H1 (cell line): Measurements from ENCODE around the gene RMDN2. TPM values are rescaled to one million over a fixed set of nuclear protein-coding genes. Genes with fewer than 3 reads are reported as not detected.

Source experiments
- CTCF ChIA-PET: fragments of 300-600 bp; sonication (Branson Sonifier 250); formaldehyde crosslinking; loops from one replicate; lab custom pipeline; 2021; ENCODE audit not compliant: partially characterized antibody; lab: Charles Lee
- POLR2A ChIA-PET: fragments of 300-600 bp; sonication (Branson Sonifier 250); formaldehyde crosslinking; loops from one replicate; lab custom pipeline; 2021; ENCODE audit warnings: inconsistent platforms; ENCODE audit not compliant: partially characterized antibody; lab: Charles Lee
- DNase-seq, 2 experiments: peaks; one replicate each; pipeline versions ENCODE4 v3.0.0 to v3.0.0-alpha.2; 2010 to 2022; ENCODE audit warnings: low spot score in 2 of 2, low read depth in 1 of 2, mixed read lengths in 1 of 2
- FAIRE-seq: peaks from 2 replicates; lab custom pipeline; 2011; peaks lifted over from hg19 to GRCh38; lab: Jason Lieb, UNC
- H2AFZ ChIP-seq: 2 replicates; pipeline ENCODE4 v1.8.1; 2012; ENCODE audit warnings: low read length, inconsistent platforms
- H2AK5ac ChIP-seq: 2 replicates; pipeline ENCODE4 v1.6.1; 2013; ENCODE audit warnings: low read depth, low read length
- H2BK120ac ChIP-seq: replicated peaks from 2 replicates; pipeline ENCODE3; 2013; ENCODE audit warnings: low read depth, low read length, inconsistent platforms
- H2BK12ac ChIP-seq: 2 replicates; pipeline ENCODE4 v1.6.1; 2013; ENCODE audit warnings: low read depth, low read length
- H2BK15ac ChIP-seq: 2 replicates; pipeline ENCODE4 v1.6.1; 2013; ENCODE audit warnings: low read length
- H2BK20ac ChIP-seq: 2 replicates; pipeline ENCODE4 v1.6.1; 2013; ENCODE audit warnings: low read length
- H2BK5ac ChIP-seq: 2 replicates; pipeline ENCODE4 v1.6.1; 2013; ENCODE audit warnings: low read depth, low read length
- H3K14ac ChIP-seq: 2 replicates; pipeline ENCODE4 v1.6.1; 2013; ENCODE audit warnings: inconsistent platforms; ENCODE audit not compliant: insufficient read length
- H3K18ac ChIP-seq: 2 replicates; pipeline ENCODE4 v1.6.1; 2013; ENCODE audit warnings: low read length; ENCODE audit errors: extremely low read depth
- H3K23ac ChIP-seq: 2 replicates; pipeline ENCODE4 v1.6.1; 2013; ENCODE audit warnings: inconsistent platforms; ENCODE audit not compliant: insufficient read length
- H3K23me2 ChIP-seq: 2 replicates; pipeline ENCODE4 v1.6.1; 2013; ENCODE audit warnings: low read depth, low read length
- H3K27ac ChIP-seq: 2 replicates; pipeline ENCODE4 v1.6.1; 2011; ENCODE audit warnings: low read depth, low read length, inconsistent platforms
- H3K27me3 ChIP-seq, 4 experiments: replicated peaks in 1 of 4; 1 replicate in 1 of 4; 2 replicates in 3 of 4; pipeline versions ENCODE4 v1.6.1 to v1.8.1; 2011 to 2013; ENCODE audit warnings: low read length in 3 of 4, mild to moderate bottlenecking in 3 of 4, inconsistent platforms in 2 of 4, mixed read lengths in 2 of 4, moderate library complexity in 1 of 4; ENCODE audit not compliant: control insufficient read depth in 3 of 4, insufficient read depth in 3 of 4; ENCODE audit errors: extremely low read depth in 1 of 4
- H3K36me3 ChIP-seq, 4 experiments: 2 replicates each; pipeline versions ENCODE4 v1.6.1 to v1.8.1; 2011 to 2013; ENCODE audit warnings: mild to moderate bottlenecking in 4 of 4, low read length in 3 of 4, moderate library complexity in 2 of 4, control low read depth in 1 of 4, inconsistent platforms in 1 of 4; ENCODE audit not compliant: insufficient read depth in 4 of 4, control insufficient read depth in 2 of 4
- H3K4ac ChIP-seq: replicated peaks from 2 replicates; pipeline ENCODE3; 2013; ENCODE audit warnings: low read length, low read depth, mixed read lengths, inconsistent platforms; ENCODE audit not compliant: insufficient read length
- H3K4me1 ChIP-seq, 4 experiments: replicated peaks in 1 of 4; 1 replicate in 1 of 4; 2 replicates in 3 of 4; pipeline versions ENCODE4 v1.6.1 to v1.8.1; 2011 to 2013; ENCODE audit warnings: low read length in 3 of 4, inconsistent platforms in 2 of 4, mixed read lengths in 1 of 4; ENCODE audit not compliant: insufficient read depth in 4 of 4, control insufficient read depth in 3 of 4
- H3K4me2 ChIP-seq, 2 experiments: 2 replicates each; pipeline versions ENCODE4 v1.6.1 to v1.8.1; 2011 to 2013; ENCODE audit warnings: low read depth in 2 of 2, low read length in 2 of 2, control low read depth in 1 of 2, inconsistent platforms in 1 of 2, mild to moderate bottlenecking in 1 of 2; ENCODE audit not compliant: insufficient read depth in 1 of 2
- H3K4me3 ChIP-seq, 4 experiments: fragments of 200-600, 300-600 bp in 1 of 4; sonication (generic), shearing (Covaris generic), sonication (Bioruptor Twin) in 1 of 4; 2 replicates each; pipeline versions ENCODE4 v1.5.1 to v1.8.1; 2011 to 2016; ENCODE audit warnings: low read length in 4 of 4, low read depth in 3 of 4, control low read depth in 2 of 4, inconsistent platforms in 2 of 4, mild to moderate bottlenecking in 2 of 4, mixed read lengths in 1 of 4, moderate library complexity in 1 of 4; ENCODE audit not compliant: insufficient read depth in 2 of 4; ENCODE audit errors: extremely low read depth in 1 of 4
- H3K56ac ChIP-seq: replicated peaks from 2 replicates; pipeline ENCODE3; 2013; ENCODE audit warnings: low read depth, mild to moderate bottlenecking, mixed read lengths, low read length, inconsistent platforms; ENCODE audit not compliant: insufficient read length
- H3K79me1 ChIP-seq: 2 replicates; pipeline ENCODE4 v1.6.1; 2013; ENCODE audit warnings: low read depth, low read length, control low read depth
- H3K79me2 ChIP-seq, 2 experiments: 2 replicates each; pipeline versions ENCODE4 v1.6.1 to v1.8.1; 2012 to 2013; ENCODE audit warnings: low read length in 2 of 2, mild to moderate bottlenecking in 2 of 2, inconsistent platforms in 1 of 2; ENCODE audit not compliant: insufficient read depth in 2 of 2, control insufficient read depth in 1 of 2
- H3K9ac ChIP-seq, 4 experiments: replicated peaks in 1 of 4; 1 replicate in 1 of 4; 2 replicates in 3 of 4; pipeline versions ENCODE4 v1.6.1 to v1.8.1; 2011 to 2013; ENCODE audit warnings: low read depth in 3 of 4, low read length in 3 of 4, control low read depth in 2 of 4, mild to moderate bottlenecking in 2 of 4, moderate library complexity in 2 of 4, inconsistent platforms in 1 of 4; ENCODE audit errors: extremely low read depth in 1 of 4
- H3K9me3 ChIP-seq, 2 experiments: 2 replicates each; pipeline versions ENCODE4 v1.6.1 to v1.8.1; 2012 to 2013; ENCODE audit warnings: mild to moderate bottlenecking in 2 of 2, moderate library complexity in 2 of 2, control low read depth in 1 of 2, inconsistent platforms in 1 of 2, low read depth in 1 of 2, low read length in 1 of 2, mixed read lengths in 1 of 2; ENCODE audit not compliant: insufficient read depth in 2 of 2
- H4K20me1 ChIP-seq, 2 experiments: replicated peaks in 1 of 2; 2 replicates each; pipeline versions ENCODE3 to v1.8.1; 2011 to 2013; ENCODE audit warnings: inconsistent platforms in 2 of 2, low read length in 2 of 2, mild to moderate bottlenecking in 1 of 2; ENCODE audit not compliant: insufficient read depth in 2 of 2, control insufficient read depth in 1 of 2
- H4K5ac ChIP-seq: 2 replicates; pipeline ENCODE4 v1.6.1; 2013; ENCODE audit warnings: low read length, low read depth, mixed read lengths, inconsistent platforms; ENCODE audit not compliant: insufficient read length
- H4K8ac ChIP-seq: 2 replicates; pipeline ENCODE4 v1.8.0; 2013; ENCODE audit warnings: mild to moderate bottlenecking, moderate library complexity, low read length, inconsistent platforms; ENCODE audit not compliant: insufficient read depth; ENCODE audit errors: extremely low read depth
- H4K91ac ChIP-seq: replicated peaks from 2 replicates; pipeline ENCODE3; 2013; ENCODE audit warnings: low read length, mixed read lengths, inconsistent platforms; ENCODE audit not compliant: insufficient read length
- ATF2 ChIP-seq: IDR thresholded peaks from 2 replicates; pipeline ENCODE4 v1.6.1; 2012; ENCODE audit warnings: low read length, inconsistent platforms
- BACH1 ChIP-seq: IDR thresholded peaks from 2 replicates; pipeline ENCODE4 v1.6.1; 2012; ENCODE audit warnings: low read length, improper control_type of control experiment
- CREB1 ChIP-seq: IDR thresholded peaks from 2 replicates; pipeline ENCODE4 v1.6.1; 2012; ENCODE audit warnings: inconsistent platforms
- HDAC6 ChIP-seq: IDR thresholded peaks from one replicate; pipeline ENCODE4 v1.7.1; 2012; ENCODE audit warnings: low read depth, mild to moderate bottlenecking, inconsistent platforms, low read length, moderate library complexity
- MAFK ChIP-seq: IDR thresholded peaks from 2 replicates; pipeline ENCODE4 v1.6.1; 2012; ENCODE audit warnings: low read depth, mild to moderate bottlenecking, improper control_type of control experiment, low read length
- MAX ChIP-seq: IDR thresholded peaks from 2 replicates; pipeline ENCODE4 v1.6.1; 2012; ENCODE audit warnings: inconsistent platforms
- NANOG ChIP-seq: IDR thresholded peaks from 2 replicates; pipeline ENCODE4 v1.6.1; 2011; ENCODE audit warnings: low read length, low read depth, mild to moderate bottlenecking, inconsistent platforms; ENCODE audit not compliant: insufficient read depth, poor library complexity, severe bottlenecking
- NRF1 ChIP-seq: IDR thresholded peaks from 2 replicates; pipeline ENCODE4 v1.6.1; 2011; ENCODE audit warnings: mild to moderate bottlenecking, low read depth, low read length, improper control_type of control experiment
- RFX5 ChIP-seq: IDR thresholded peaks from 2 replicates; pipeline ENCODE4 v1.6.1; 2011; ENCODE audit warnings: low read depth, low read length, improper control_type of control experiment, borderline replicate concordance
- SUZ12 ChIP-seq: fragments of 200-600 bp; sonication (generic); IDR thresholded peaks from 2 replicates; pipeline ENCODE4 v1.6.1; 2012; ENCODE audit warnings: mild to moderate bottlenecking, inconsistent platforms, low read length, moderate library complexity, mixed read lengths
- TBP ChIP-seq: IDR thresholded peaks from 2 replicates; pipeline ENCODE4 v1.6.1; 2011; ENCODE audit warnings: low read depth, low read length, improper control_type of control experiment
- YY1 ChIP-seq: IDR thresholded peaks from 2 replicates; pipeline ENCODE4 v1.6.1; 2011; ENCODE audit warnings: low read depth, mild to moderate bottlenecking, low read length
- WGBS, 2 experiments: shearing (Covaris generic) in 1 of 2; methylation state at CpG; one replicate each; pipeline versions ENCODE4 v1.1.6 to v1.1.7; 2013 to 2015; ENCODE audit warnings: low lambda C conversion rate in 2 of 2, mixed read lengths in 2 of 2, inconsistent platforms in 1 of 2, low coverage in 1 of 2, missing lambda C conversion rate in 1 of 2; ENCODE audit not compliant: insufficient replicate concordance in 2 of 2, insufficient coverage in 1 of 2, insufficient read length in 1 of 2; ENCODE audit errors: extremely low coverage in 1 of 2, missing lambda C conversion rate in 1 of 2; 5-methylcytosine and 5-hydroxymethylcytosine counted together
- polyA plus RNA-seq, 7 experiments: library from polyadenylated mRNA; depleted of rRNA in 3 of 7; stranded (reverse) in 5 of 7; unstranded in 2 of 7; fragments of >200 nt in 5 of 7; fragments of 200-250 nt in 2 of 7; gene quantifications; 1 replicate in 5 of 7; 2 replicates in 1 of 7; 4 replicates in 1 of 7; pipeline versions ENCODE4 v1.2.1 to v1.2.3, GENCODE V29; 2011 to 2013; ENCODE audit warnings: missing spikeins in 2 of 7, mixed read lengths in 2 of 7
- total RNA-seq: library from RNA; stranded (reverse); fragmentation: NEBNext Ultra II Directional; extraction: Animal tissue kit (Norgen Biotek cat#: 25700); gene quantifications from 2 replicates; pipeline ENCODE4 v1.2.1, GENCODE V29; 2021

Gene RMDN2
- total and polyA plus RNA-seq, 2 of the 8 experiments (the other 6 are each of a cell fraction or from before 2014, with no cell fraction given) = 0.53 to 3.0 TPM

GRCh38 chr2:37893327-37893726 is 31.8 kb upstream of the RMDN2 start:
- Histone ChIP-seq H3K14ac (no peak overlapping the region), H3K4ac (no peak overlapping the region), H3K9ac (no peak overlapping the region), H2BK20ac (no peak overlapping the region), H3K79me2 (no peaks in the 10 kb centered on the region), H3K27ac (no peak overlapping the region), H4K8ac (no peak overlapping the region), H4K20me1 (no peaks in the 10 kb centered on the region), H3K36me3 (no peaks in the 10 kb centered on the region), H4K91ac (no peak overlapping the region), H2BK5ac (no peak overlapping the region), H3K4me2 (no peak overlapping the region), H3K56ac (no peak overlapping the region), H3K18ac (no peak overlapping the region), H3K27me3 (no peaks in the 10 kb centered on the region), H2BK15ac (no peak overlapping the region), H3K23me2 (no peaks in the 10 kb centered on the region), H3K23ac (no peak overlapping the region), H3K4me3 (no peak overlapping the region), H3K79me1 (no peaks in the 10 kb centered on the region), H3K9me3 (no peaks in the 10 kb centered on the region), H2BK120ac (no peak overlapping the region), H3K4me1 (no peaks in the 10 kb centered on the region), H2AK5ac (no peak overlapping the region), H2AFZ (no peak overlapping the region), H4K5ac (no peak overlapping the region), H2BK12ac (no peak overlapping the region)
- DNase-seq (no peak), FAIRE-seq (no peak)
- ChIA-PET CTCF (interaction anchor here (0.8 kb wide), 1 partner anchor 145 kb away, joined by 3 read pairs; no protein-coding TSS in a partner anchor), POLR2A (no interaction called here)
- no peak for TF ChIP-seq CREB1
- no peak for TF ChIP-seq ATF2
- no peak for TF ChIP-seq TBP
- no peak for TF ChIP-seq SUZ12
- TF ChIP-seq NRF1 = no peak
- no peak for TF ChIP-seq MAFK
- no peak for TF ChIP-seq HDAC6
- TF ChIP-seq NANOG = no peak
- no peak for TF ChIP-seq YY1
- TF ChIP-seq RFX5 = no peak
- TF ChIP-seq MAX = no peak
- TF ChIP-seq BACH1 = no peak
- WGBS, 2 experiments = 67% methylated on average over 1 of the region's 1 CpG; no CpG with 5 or more reads in 1 of the 2 experiments
